SIG-M5 treated with dmso at 0.1 percent for 504 hours (cell line): ENCODE measurements around the gene SPSB4.
"Not testable (repeated sequence)": the region's sequence is repeated elsewhere in the genome, so short reads cannot be mapped to it uniquely, and the experiment has no call there.

Experiments used
- DNase-seq: peaks from one replicate; lab custom pipeline; 2025; ENCODE audit not compliant: unreplicated experiment; lab: John Stamatoyannopoulos, UW

Gene SPSB4

DNA sequence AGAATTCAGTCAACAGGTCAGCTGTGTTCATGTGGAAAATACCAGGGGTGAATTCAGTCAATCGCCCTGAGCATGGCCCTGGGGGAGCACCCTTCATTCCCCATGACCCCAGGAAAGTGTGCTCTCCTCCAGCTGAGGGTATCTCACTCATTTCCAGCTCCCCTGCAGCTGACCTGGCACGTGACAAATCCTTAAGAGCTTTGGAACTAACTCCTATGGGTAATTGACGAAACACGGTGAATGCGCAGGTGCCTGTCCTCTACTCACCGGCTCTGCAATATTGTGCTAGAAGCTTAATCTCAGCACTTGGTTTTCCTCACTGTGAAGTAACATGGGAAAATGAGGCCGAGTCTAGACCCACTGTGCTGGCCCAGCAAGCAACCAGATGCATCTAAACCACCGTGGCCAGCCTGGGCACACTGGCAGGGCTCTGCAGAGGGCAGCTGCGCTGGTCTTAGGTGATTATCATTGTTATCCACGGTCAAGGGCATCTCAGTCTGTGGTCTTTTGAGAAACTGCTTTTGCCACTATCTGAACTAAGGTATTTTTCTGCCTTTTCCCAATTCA lies 63.1 kb downstream of the SPSB4 start:
- no peak for DNase-seq

DNA sequence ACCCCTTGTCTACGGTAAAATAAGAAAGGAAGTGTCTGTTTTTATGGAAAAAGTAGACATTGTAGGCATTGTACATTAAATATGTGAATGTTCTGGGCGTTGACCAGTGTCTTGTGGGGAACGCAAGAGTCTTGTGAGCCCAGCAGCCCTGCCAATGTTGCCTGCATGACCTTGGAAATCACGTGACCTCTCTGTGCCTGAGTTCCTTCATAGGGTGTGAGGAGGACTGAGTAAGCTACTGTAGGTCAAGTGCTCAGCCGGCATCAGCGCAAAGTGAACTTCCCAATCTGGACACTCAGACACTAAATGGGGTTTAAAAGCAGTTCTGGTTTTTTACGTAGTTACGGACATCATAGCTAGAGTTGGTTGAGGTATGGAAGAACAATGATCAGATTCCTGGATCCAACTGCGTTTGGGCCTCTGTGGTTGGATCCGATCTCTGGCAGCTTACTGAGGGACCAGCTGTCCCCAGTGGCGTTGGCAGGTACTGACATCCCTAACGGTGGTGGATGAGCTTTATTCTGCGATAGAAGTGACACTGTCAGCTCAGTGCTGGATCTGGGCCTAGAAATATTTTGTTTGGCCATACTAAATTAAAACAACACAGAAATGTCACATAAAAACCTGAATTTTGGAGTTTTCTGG lies 63.8 kb downstream of the SPSB4 start:
- DNase-seq: no peak

GRCh38 chr3:141115789-141116541 lies 64.8 kb downstream of the SPSB4 start:
- DNase-seq: no peak

DNA sequence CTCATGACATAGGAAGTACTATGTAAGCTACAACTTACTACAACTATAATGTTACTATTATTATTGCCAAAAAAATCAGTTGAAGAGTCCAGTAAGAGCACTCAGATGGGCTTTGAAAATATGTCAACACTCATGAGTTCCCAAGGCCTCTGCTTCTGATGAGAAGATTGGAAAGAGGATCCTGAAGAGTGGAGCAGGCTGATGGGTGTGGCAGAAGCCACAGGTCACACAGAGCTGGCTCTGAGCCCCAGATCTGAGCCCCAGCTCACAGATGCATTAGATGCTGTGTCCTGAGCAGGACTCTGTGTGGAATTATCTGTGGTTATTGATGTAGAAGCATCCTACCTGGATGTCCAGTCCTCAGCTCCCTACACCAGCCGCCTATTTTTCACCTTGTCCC lies 65.6 kb downstream of the SPSB4 start:
- no peak for DNase-seq

DNA sequence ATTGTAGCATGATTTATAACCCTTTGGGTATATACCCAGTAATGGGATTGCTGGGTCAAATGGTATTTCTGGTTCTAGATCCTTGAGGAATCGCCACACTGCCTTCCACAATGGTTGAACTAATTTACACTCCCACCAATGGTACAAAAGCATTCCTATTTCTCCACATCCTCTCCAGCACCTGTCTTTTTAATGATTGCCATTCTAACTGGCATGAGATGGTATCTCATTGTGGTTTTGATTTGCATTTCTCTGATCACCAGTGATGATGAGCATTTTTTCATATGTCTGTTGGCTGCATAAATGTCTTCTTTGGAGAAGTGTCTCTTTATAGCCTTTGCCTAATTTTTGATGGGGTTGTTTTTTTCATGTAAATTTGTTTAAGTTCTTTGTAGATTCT lies 66.8 kb downstream of the SPSB4 start:
- not testable (repeated sequence) for DNase-seq

DNA sequence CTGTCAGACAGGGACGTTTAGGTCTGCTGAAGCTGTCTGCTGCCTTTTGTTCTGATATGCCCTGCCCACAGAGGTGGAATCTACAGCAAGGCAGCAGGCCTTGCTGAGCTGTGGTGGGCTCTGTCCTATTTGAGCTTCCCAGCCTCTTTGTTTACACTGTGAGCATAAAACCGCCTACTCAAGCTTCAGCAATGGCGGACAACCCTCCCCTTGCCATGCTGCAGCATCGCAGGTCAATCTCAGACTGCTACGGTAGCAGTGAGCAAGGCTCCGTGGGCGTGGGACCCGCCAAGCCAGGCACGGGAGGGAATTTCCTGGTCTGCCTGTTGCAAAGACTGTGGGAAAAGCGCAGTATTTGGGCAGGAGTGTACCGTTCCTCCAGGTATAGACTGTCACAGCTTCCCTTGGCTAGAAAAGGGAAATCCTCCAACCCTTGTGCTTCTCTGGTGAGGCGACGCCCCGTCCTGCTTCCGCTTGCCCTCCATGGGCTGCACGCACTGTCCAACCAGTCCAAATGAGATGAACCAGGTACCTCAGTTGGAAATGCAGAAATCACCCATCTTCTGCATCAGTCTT lies 71.4 kb downstream of the SPSB4 start:
- DNase-seq: no peak

- no peak for DNase-seq
These were observed 72.7 kb downstream of the SPSB4 start for GRCh38 chr3:141123677-141124410.

GRCh38 chr3:141124715-141125114 lies 73.6 kb downstream of the SPSB4 start:
- no peak for DNase-seq

DNA sequence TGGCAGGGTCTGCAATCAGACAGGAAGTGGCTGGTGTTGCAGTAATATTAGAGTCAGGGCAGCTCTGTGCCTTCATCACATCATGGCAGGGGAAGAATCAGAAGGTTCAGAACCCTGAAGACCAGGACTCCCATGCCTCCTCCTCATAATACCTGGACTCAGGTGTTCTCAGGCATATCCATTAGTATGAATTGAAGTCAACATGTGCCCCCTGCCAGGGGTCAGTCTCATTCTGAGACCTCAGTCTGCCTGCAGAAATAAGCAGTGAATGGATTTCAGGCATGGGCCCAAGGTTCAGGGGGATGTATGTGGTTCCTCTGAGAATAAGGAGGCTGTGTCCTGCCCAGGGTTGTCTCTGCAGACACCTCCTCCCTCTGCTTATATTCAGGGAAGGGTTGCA lies 74.2 kb downstream of the SPSB4 start:
- no peak for DNase-seq

DNA sequence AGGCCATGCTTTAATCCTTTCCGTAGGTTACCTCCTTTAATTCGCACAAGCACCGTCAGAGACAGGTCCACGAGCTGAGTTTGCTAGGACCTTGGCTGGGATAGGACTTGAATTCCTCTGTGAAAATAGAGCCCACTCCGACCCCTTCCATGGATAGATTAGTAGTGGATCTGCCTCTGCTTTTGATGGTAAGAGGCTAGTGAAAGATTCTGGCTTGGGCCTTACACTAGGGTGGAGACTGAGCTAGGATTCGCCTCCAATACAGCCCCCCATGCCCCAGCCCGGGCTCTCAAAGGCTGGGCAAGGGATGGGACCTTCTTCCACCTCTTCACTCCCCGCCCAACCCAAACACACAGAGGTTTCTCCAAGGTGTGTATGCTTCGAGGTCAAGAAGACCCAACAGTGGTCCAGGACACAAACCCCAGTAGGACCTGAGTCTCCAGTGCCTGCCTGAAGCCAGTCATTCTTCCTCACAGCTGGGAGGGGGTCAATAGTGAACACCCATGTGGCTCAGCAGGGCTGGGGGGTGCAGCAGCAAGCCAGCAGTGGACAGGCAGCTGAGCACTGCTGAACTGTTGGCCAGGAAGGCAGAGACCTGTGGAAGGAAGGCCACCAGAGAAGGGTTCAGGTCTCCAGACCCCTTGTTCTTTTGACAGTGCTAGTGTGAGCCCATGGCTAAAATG lies 75.7 kb downstream of the SPSB4 start:
- DNase-seq: no peak

DNA sequence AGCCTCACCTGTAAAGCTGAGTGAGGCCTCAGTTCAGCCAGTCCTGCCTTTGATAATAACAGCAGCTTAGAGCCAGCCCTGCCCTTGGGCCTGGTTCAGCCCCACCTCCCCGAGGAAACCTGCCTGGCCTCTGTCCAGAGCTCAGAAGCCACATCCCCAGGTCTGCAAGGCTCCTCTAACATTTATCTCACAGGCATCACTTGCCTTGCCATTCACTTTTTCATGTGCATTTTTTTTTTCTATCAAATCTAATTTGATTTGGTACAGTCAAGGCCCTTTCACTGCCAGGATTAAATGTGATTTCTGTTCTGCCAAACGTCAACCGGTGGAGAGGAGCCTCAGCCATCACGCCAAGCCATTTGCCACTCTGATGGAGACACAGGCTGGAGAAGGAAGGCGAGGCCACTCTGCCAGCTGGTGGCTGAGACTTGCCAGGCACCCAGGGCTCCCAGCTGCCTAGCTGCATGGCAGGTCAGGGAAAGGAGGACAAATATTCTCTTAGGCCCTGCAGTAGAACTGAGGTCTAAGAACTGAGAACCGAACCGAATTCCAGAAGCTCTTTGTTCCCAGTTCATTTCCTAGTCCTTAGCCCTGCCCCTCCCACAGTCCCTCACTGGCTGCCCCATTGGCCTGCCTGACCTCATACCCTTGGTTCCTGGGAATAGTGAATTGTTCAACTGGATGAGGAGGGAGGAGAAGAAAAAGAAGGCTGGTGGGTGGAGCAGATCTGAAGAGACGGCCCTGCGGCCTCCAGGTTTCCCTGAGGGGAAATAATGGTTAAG lies 76.4 kb downstream of the SPSB4 start:
- DNase-seq: no peak

- no peak for DNase-seq
These were observed 77.1 kb downstream of the SPSB4 start for GRCh38 chr3:141128126-141128777.

DNA sequence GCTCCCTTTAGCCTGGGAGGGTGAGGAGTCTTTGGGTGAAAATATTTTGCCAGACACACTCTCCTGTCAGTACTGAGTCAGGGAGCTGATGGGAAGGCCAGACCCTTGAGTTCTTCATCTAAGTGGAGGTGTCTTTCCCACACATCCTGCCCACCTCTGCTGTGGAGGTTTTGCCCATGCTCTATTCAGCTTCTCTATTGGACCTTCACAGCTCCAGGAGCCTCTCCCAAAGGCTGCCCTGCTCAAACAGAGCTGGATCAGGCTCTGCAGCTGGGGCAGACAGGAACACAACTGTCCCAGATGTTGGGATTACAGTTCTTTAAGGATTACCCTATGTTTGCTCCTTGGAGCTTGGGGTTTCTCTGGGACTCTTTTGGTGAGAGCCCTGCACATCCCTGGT lies 77.9 kb downstream of the SPSB4 start:
- no peak for DNase-seq

- DNase-seq: no peak
These were observed 78.4 kb downstream of the SPSB4 start for GRCh38 chr3:141129541-141130011.

DNA sequence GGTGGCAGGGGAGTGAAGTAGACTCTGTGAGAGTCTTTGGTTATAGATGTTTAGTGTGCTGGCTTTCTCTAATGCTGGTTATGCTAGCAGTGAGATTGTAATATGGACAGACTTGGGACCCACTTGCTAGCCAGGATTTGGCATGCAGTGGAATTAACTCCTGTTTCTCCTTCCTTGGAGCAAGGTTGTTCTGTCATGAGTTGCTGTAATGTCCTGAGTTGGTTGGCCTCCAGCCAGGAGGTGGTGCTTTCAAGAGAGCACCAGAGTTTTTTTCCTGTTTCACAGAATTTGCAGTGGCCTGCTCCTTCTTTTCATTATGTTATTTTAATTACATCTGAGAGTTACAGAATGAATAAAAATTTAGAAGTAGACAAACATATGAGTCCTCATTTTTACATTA lies 92.4 kb downstream of the SPSB4 start:
- no peak for DNase-seq

GRCh38 chr3:141146979-141147470 lies 95.9 kb downstream of the SPSB4 start:
- no peak for DNase-seq

- DNase-seq: no peak
These were observed 96.5 kb downstream of the SPSB4 start for GRCh38 chr3:141147657-141148056.

DNA sequence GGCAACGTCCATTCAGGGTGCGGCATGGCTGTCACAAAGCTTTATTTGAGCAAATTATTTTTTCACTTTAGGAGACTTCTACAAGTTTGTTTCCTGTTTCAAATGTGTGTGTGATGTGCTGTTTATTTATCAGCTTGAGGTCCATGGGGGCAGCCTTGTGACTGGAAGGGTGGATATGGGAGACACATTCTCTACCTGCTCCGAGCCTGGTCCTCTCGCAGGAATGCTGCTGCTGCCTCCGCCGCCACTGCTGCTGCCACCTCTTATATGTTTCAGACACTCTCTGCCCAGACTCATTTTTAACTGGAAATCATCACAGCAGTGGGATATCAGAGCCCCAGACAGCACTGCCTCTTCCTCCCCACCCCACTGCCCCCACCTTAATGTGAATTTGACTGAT lies 97.0 kb downstream of the SPSB4 start:
- DNase-seq: no peak

- no peak for DNase-seq
These were observed 97.6 kb downstream of the SPSB4 start for GRCh38 chr3:141148770-141149169.
